NB4 (cell line): ENCODE measurements around the gene STIM1.

Experiments used
- DNase-seq: peaks from one replicate; pipeline ENCODE4 v3.0.0; 2010; ENCODE audit warnings: low read depth
- H3K4me3 ChIP-seq: one replicate; pipeline ENCODE4 v1.5.1; 2011; ENCODE audit warnings: mild to moderate bottlenecking, low read depth, low read length, moderate library complexity
- CTCF ChIP-seq: IDR thresholded peaks from one replicate; pipeline ENCODE4 v1.5.1; 2012; ENCODE audit warnings: low read depth, low read length
- MAX ChIP-seq: IDR thresholded peaks from 2 replicates; pipeline ENCODE4 v1.6.1; 2011; ENCODE audit warnings: low read depth, low read length
- MYC ChIP-seq: IDR thresholded peaks from 2 replicates; pipeline ENCODE4 v1.6.1; 2011; ENCODE audit warnings: low read depth, low read length
- POLR2A ChIP-seq: IDR thresholded peaks from 2 replicates; pipeline ENCODE4 v1.6.1; 2011; ENCODE audit warnings: mild to moderate bottlenecking; ENCODE audit not compliant: insufficient read length; ENCODE audit errors: extremely low read depth

Gene STIM1

GRCh38 chr11:3903207-3903896 lies 47.9 kb downstream of the STIM1 start:
- no peak for TF ChIP-seq MYC
- TF ChIP-seq POLR2A, result no peak
- no peak for TF ChIP-seq CTCF
- DNase-seq, result peak; percentile 51

GRCh38 chr11:3904228-3904627 lies 48.8 kb downstream of the STIM1 start:
- H3K4me3 ChIP-seq, result no peak overlapping the region
- DNase-seq, result no peak
- no peak for TF ChIP-seq MAX
- no peak for TF ChIP-seq MYC
- no peak for TF ChIP-seq POLR2A
- TF ChIP-seq CTCF, result no peak

More at GRCh38 chr11:3903207-3903896, 47.9 kb downstream of the STIM1 start:
- no peak overlapping the region for H3K4me3 ChIP-seq

GRCh38 chr11:3905080-3905953 lies 49.9 kb downstream of the STIM1 start:
- TF ChIP-seq POLR2A (no peak), MYC (peak; percentile 62; the same call in 1 of the 2 replicates), MAX (peak; percentile 60)
- peak; percentile 89 for DNase-seq
- no peak overlapping the region for H3K4me3 ChIP-seq

- no peak for DNase-seq
- TF ChIP-seq POLR2A (no peak), MAX (no peak), CTCF (no peak), MYC (no peak)
- no peak overlapping the region for H3K4me3 ChIP-seq
These were observed 50.7 kb downstream of the STIM1 start for GRCh38 chr11:3906166-3906565.

GRCh38 chr11:3907590-3907989 lies 52.1 kb downstream of the STIM1 start:
- no peak for DNase-seq
- H3K4me3 ChIP-seq, result no peak overlapping the region
- TF ChIP-seq POLR2A (no peak), MYC (no peak), MAX (no peak), CTCF (no peak)

- DNase-seq, result no peak
- no peak overlapping the region for H3K4me3 ChIP-seq
- TF ChIP-seq CTCF (no peak), POLR2A (no peak), MYC (no peak), MAX (no peak)
These were observed 54.4 kb downstream of the STIM1 start for GRCh38 chr11:3909901-3910300.
